Astrocyte of the spinal cord (primary cell): ENCODE data around the gene CCNQ.

ENCODE experiments used
- DNase-seq: peaks from one replicate; pipeline ENCODE4 v3.0.0; 2011; ENCODE audit warnings: low read depth, low spot score
- H3K4me3 ChIP-seq: 2 replicates; pipeline ENCODE4 v1.5.1; 2011; ENCODE audit warnings: low read depth, mild to moderate bottlenecking, low read length, moderate library complexity
- CTCF ChIP-seq: IDR thresholded peaks from 2 replicates; pipeline ENCODE4 v1.5.1; 2012; ENCODE audit warnings: low read depth, mild to moderate bottlenecking, low read length, inconsistent platforms
- in situ Hi-C: cut with HindIII; loops from 2 replicates; pipeline ENCODE4 v1.10.0; 2017; ENCODE audit warnings: low sequenced_read_pairs

The CCNQ gene

GRCh38 chrX:153644356-153645125 lies 45.6 kb upstream of the CCNQ start:
- no peak for TF ChIP-seq CTCF
- no peak overlapping the region for H3K4me3 ChIP-seq
- in situ Hi-C loops: no loop called here
- no peak for DNase-seq

- H3K4me3 ChIP-seq: no peak overlapping the region
- in situ Hi-C loops: no loop called here
- TF ChIP-seq CTCF: no peak
- no peak for DNase-seq
These were observed 44.8 kb upstream of the CCNQ start for GRCh38 chrX:153643431-153644351.

GRCh38 chrX:153642655-153643430 lies 43.9 kb upstream of the CCNQ start:
- TF ChIP-seq CTCF: no peak
- in situ Hi-C loops: no loop called here
- H3K4me3 ChIP-seq: no peak overlapping the region
- no peak for DNase-seq

GRCh38 chrX:153642051-153642654 lies 43.2 kb upstream of the CCNQ start:
- H3K4me3 ChIP-seq: no peak overlapping the region
- no peak for DNase-seq
- no peak for TF ChIP-seq CTCF
- in situ Hi-C loops: no loop called here

GRCh38 chrX:153641627-153642026 lies 42.7 kb upstream of the CCNQ start:
- no peak for TF ChIP-seq CTCF
- in situ Hi-C loops: no loop called here
- no peak for DNase-seq
- no peak overlapping the region for H3K4me3 ChIP-seq
